ENCODE measurements around the gene SSTR3.
"Not testable (repeated sequence)": the region's sequence is repeated elsewhere in the genome, so short reads cannot be mapped to it uniquely, and the experiment has no call there.

Gene SSTR3

DNA sequence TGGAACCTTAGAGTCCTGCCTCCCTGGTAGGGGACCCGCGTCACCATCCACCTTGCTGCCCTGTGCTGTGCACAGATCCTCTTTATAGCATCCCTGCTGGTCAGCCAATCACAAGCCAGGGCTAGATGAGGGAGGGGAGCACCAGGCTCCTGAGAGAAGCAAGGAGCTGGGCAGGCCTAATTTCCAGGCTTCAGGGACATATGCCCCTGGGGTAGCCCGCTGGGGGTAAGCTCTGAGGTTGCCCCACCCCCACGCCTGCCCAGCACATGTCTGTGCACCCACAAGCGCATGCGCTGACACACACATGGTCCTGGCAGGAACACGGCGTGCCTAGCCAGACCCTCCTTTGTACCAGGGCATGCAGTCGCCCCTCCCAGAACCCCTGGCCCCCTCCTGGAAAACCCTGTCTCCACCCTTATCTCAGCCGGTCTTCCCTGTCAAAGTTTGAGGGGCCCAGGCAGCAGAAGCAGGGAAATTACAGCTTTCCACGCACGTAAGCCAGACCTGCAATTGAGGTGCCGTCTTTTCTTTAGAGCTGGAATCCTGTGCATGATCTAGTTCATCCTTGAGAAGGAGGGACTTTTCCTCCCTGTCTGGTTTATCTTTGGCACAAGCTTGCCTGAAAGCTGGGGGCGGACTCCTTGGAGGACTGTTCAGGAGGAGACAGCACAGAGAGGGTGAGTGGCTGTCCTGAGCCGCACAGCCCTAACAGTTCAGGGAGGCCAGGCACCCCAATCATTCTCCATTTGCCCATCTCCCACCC is 2.1 kb downstream of the SSTR3 start:
- no peak for DNase-seq (ENCODE audit: low spot score)

DNA sequence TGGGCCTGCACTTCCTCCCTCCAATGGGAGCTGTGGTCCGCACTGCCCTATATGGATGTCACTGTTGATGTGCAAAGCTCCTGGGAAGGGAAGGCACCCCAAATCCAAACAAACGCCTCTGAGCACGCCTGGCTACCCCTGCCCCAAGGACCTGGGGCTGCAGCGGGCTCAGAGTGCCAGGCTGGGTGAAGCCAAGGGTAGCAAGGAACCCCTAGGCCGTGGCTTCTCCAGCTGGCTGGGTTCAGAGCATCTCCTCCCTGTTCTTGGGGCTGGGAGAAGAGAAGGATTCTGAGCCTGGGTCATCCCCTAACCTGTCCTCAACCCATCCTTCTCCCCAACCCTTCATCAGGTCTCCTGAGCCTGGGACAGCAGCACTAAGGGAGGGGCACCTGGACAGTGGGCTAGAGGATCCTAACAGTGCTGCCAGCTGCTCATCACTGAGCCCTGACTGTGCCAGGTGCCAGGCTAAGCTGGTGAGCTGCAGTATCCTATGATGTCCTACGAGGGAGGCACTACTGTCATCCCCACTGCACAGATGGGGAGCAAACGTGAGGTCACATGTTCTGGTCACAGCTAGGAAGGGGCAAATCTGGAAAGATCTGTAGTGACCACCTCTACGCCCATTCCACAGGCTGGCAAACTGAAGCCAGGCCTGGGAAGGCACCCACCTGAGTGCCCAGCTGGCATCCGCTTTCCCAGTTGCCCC is 3.0 kb downstream of the SSTR3 start:
- no peak for DNase-seq (ENCODE audit: low spot score)

DNA sequence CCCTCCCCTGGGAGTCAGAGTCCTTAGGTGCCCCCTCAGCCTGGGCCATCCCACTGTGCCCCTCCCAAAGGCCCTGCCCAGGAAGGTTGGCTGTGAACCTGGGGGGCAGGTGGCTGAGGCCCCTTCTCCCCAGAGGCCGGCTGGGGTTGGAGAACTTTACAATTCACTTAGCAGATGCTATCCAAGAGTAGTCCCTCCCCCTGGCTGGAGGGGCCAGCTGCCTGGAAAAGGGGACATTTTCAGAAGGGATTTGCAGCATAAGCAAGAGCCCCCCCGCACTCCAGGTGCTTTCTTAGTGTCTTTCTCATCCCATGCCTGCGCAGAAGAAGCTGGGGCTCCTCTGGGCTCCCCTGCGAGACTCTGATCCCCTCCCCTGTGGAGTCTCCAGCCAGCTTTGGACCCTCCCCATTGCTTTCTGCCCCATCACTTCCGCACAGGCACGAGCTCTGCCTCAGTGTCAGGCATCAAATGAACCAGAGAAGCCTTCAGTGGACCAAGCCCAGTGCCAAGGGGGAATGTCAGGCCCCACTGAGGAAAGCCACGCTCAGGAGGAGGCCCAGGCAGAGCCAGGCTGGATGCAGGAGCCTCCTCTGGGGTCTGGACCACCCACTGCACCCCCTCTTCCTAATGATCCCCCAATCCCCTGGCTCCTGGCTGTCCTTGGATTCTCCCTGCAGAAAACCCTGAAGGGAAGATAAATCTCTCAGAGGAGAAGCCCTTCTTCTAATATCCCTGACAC is 3.7 kb downstream of the SSTR3 start:
- DNase-seq (ENCODE audit: low spot score) = no peak

DNA sequence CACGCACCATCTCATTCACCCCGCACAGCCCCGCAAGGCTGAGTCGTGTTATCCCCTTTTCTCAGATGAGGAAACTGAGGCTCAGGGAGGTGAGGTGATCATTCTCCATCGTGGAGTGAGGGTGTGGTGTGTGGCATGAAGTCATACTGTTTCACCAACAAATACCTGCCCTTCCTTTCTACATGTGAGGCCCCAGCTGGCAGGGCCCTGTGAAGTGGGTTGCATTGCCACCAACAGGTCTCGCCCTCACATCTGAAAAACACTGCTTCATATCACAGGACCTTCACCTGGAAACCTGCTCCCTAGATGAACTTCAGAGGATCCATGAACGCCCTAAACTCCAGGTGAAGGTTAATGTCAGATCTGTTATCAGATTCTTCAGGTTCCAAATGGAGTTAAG is 4.3 kb downstream of the SSTR3 start:
- DNase-seq (ENCODE audit: low spot score) = no peak

DNA sequence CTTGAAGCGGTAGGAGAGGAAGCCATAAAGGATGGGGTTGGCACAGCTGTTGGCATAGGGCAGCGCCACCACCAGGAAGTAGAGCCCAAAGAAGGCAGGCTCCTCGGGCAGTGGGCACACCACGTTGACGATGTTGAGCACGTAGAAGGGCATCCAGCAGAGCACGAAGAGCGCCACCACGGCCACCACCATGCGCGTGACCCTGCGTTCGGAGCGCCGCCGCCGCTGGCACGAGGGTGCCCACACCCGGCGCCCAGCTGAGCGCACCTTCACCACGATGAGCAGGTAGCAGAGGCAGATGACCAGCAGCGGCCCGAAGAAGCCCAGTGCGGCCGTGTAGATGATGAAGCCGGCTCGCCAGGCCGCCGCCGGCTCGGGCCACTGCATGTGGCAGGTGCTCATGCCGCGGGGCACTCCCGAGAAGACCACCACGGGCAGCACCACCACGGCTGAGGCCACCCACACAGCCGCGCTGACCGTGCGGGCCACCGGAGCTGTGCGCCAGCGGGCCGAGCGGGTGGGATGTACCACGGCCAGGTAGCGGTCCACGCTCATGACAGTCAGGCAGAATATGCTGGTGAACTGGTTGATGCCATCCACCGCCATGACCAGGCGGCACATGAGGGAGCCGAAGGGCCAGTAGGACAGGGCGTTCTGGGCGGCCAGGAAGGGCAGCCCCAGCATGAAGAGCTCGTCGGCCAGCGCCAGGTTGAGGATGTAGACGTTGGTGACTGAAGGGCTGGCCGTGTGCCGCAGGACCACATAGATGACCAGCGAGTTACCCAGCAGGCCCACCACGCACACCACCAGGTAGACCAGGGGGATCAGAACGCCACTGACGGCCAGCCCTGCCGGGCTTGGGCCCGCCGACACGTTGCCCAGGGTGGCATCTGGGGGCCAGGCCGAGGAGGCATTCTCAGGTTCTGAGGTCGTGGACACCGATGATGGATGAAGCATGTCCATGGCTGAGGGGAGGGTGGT is 5.1 kb downstream of the SSTR3 start:
- DNase-seq (ENCODE audit: low spot score) = no peak

DNA sequence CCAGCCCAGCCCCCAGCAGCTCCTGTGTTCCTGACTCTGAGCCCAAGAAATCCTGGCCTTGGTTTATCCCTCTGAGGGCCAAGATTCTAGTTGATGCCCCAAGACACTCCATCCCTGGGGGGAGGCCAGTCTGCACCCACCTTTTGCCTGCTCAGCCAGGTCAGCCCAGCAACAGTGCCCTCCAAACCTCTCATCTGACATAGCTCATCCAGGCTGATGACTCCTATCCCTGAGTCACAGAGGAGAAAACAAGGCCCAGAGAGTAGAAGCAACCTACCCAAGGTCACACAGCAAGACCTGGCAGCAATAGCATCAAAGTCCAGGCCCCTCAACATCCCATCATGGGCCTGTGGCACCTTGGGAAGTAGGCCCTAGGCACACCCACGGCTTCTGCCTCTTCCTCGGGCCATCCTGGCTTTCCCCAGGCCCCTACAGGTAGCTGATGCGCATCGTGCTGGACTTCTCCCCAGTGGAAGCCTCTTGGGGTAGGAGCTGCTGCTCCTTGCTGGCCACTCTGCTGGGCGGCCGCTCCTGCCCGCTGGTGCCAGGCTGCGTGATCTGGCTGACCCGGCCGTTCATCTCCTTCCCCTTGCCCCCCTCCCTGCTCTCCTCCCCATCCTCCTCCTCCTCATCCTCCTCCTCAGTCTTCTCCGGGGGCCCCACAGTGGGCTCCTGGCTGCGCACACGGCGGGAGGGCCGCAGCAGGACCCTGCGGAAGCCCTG is 6.0 kb downstream of the SSTR3 start:
- DNase-seq (ENCODE audit: low spot score) = no peak

DNA sequence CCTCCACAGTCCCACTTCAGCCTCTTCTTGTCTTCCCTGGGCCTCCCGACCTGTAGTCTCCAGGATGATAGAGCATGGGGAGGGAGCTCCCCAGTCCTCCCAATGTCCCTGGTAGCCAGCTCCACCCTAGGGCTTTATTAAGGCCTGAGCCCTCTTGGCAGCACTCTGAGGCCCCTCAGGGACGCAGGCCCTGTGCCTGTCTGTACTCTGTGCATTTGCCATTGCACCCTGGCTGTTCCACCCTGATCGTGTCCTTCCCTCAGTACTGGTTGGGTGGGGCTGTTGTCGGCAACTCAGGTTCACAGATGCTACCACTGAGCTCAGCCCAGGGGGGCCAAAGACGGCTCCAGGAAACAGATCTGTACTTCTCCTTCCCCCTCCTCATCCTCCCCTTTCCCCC is 7.2 kb downstream of the SSTR3 start:
- no peak for DNase-seq (ENCODE audit: low spot score)

DNA sequence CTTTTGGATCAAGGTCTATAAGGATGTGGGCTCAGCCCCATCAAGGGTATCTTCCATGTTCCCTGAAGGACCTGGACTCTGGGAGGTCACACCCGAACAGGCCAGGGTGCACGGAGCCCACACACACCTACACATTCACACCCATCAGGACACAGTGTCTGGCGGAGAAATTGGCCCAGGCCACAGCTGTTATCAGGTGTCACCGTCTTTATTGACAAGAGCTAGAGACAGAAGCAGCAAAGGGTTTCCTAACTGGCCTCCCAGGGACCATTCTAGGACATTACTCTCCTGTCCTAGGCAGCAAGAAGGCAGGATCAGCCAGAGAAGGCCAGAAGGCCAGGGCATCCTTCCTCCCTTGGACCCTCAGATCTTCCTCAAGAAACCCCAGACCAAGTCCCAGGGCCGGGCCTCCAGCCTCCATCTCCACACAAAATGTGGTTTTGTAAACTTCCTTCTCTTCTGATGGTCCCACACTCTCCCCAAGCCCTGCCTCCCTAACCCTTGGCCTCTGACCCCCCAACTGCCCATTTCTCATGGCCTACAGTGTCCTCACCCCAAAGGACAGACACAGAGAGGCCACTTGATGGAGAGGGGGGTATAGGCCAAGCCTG is 8.1 kb downstream of the SSTR3 start:
- no peak for DNase-seq (ENCODE audit: low spot score)

DNA sequence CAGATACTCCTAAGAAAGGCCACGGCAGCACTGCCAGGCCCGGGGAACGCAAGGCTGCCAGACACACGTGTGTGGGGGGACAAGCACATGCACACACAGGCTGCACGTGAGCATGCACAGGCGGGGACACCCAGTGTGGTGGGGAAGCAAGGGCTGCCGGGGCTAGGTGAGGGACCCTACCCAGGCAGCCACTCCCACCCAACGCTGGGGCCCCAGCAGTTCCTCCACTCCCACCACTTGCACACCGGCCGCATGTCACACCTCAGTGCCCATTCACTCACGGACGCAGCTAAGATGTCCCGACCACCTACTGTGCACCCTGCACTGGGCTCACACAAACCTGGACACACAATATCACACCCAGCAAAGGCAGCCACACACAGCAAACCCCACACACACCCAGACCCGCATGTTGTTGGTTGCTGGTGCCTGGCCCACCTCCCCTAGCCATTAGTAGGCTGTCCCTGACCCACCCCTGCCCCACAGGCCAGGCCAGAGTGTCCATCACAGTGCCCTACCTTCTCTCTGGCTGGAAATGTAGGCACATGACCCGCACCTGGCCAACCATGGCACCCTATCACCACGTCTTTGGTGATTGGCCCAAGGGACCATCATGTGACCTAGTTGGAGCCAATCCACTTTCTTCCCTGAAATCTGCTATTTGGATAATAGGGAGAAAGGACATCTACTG is 8.8 kb downstream of the SSTR3 start:
- DNase-seq (ENCODE audit: low spot score) = no peak

DNA sequence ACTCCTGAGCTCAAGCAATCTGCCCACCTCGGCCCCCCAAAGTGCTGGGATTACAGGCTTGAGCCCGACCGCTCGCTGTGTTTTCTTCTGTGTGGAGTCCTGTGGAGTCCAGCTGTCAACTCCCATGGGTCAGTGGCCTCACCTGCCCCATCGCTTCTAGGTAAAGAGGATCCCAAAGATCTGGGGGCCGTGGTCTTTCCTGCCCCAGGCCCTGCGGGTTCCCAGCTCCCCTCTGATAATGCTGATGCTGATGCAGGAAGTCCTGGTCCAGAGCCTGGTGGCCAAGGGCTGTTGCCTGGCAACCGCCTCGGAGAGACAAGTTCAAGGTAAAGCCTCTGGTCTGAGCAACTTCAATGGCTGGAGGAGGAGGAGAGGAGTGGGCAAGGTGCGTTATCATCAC is 9.6 kb downstream of the SSTR3 start:
- no peak for DNase-seq (ENCODE audit: low spot score)

DNA sequence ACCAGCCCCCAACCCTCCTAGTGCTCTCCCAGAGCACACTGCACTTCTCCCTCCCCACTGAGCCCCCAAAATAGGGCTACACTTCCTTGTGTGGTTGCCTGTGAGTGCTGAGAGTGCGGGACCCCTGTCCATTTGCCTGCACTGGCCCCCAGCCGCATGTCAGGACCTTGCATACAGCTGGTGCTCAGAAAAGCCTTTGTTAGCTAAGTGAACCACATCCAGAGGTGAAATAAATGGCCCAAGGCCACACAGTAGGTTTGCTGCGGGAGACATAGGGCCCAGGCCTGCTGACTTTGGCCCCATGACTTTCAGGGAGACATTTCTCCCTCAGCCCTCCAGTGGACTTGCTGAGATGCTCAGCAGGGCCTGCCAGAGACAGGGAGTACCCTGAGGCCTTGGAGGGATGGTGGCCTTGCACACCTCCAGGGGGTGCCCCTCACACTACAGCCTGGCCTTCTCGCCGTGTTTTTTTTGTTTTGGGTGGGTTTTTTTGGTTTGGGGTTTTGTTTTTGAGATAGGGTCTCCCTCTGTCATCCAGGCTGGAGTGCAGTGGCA is 10.2 kb downstream of the SSTR3 start:
- DNase-seq (ENCODE audit: low spot score) = no peak

DNA sequence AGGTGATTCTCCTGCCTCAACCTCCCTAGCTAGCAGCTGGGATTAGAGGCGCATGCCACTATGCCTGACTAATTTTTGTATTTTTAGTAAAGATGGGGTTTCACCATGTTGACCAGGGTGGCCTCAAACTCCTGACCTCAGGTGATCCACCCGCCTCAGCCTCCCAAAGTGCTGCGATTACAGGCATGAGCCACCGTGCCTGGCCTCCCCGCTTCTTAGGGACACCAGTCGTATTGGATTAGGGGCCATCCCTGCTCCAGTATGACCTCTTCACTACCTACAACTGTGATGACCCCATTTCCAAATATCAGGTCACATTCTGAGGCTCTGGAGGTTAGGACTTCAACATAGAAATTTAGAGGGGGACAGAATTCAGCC is 10.8 kb downstream of the SSTR3 start:
- DNase-seq (ENCODE audit: low spot score) = not testable (repeated sequence)

DNA sequence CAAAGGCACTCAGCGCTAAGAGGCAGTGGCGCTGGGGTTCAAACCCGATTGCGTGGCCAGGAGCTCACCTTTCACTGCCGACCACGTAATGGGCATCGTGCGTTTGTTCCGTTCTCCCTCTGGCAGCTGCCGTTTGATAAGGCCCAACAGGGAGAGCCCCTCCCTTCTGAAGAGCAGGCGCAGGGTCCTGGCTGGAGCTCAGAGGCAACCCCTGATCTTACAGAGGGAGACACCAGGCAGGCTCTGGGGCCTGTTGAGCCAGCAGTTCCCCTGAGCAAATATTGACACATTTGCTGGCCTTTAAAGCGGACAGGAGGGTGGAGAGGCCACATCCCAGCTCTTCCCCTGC is 12.5 kb downstream of the SSTR3 start:
- no peak for DNase-seq (ENCODE audit: low spot score)

DNA sequence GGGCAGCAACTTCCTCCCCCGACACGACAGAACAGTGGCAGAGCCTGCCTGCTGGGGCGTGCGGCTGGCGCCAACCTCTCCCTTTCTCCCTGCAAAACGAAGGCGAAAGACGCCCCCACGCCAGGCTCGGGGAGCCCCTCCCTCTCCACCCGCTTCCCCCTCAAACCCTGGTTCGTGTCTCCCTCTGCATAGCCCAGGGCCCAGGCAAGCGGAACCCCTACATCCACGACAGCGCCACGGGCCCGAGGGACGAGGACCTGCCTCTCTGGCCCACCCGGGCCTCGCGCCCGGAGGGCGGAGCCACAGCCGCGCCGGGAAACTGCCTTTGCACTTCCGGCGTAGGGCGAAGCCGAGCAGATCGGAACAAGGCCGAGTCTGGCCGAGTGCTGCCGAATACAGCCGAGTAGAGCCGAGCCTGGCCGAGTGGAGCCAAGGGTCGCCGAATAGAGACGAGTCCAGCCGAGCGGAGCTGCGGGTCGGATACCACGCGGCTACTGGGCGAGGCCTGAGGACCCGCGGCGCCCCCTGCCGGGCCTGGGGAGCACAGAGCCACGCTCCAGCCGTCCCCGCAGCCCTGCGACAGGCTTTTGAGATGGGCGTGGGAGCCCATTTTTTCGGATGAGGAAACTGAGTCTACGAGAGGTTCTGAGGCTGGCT is 13.0 kb downstream of the SSTR3 start:
- peak; percentile 99 for DNase-seq (ENCODE audit: low spot score)

DNA sequence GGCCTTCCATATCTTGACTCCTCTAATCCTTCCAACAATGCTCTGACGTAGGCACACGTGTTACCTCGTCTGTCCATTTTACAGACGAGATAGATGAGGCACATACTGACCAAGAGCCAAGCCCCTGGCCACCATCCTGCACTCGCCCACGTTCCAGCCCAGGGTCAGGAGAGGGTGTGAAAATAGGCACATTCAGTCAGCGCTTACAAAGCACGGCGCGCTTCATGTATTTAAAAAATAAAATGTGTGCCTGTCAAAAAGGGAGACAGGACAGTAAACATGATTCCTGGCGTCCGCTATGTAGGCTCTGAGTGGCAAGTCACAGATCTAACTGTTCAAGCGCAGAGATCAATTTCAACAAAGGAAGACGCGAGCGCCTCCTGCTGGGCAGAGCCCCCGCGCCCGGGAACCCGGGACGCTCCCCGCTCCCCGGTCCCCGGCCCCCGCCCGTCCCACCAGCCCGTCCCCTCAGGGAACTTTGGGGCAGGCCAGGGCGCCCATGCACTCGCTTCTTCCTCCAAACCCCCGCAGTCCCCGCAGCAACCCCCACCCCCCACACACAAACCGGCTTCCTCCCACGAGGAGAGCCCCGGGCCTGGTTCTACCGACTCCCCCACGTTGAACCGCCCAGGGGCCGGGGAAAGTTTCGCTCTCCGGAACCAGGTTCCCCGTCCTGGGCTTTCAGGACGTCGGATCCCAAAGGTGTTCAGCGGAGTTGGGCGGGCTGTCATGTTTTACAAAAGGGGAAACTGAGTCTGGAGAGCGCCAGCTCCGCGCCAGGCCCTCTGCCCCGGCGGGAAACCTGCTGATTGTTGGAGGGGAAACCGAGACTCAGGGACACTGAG is 13.8 kb downstream of the SSTR3 start:
- peak; percentile 91 for DNase-seq (ENCODE audit: low spot score)

DNA sequence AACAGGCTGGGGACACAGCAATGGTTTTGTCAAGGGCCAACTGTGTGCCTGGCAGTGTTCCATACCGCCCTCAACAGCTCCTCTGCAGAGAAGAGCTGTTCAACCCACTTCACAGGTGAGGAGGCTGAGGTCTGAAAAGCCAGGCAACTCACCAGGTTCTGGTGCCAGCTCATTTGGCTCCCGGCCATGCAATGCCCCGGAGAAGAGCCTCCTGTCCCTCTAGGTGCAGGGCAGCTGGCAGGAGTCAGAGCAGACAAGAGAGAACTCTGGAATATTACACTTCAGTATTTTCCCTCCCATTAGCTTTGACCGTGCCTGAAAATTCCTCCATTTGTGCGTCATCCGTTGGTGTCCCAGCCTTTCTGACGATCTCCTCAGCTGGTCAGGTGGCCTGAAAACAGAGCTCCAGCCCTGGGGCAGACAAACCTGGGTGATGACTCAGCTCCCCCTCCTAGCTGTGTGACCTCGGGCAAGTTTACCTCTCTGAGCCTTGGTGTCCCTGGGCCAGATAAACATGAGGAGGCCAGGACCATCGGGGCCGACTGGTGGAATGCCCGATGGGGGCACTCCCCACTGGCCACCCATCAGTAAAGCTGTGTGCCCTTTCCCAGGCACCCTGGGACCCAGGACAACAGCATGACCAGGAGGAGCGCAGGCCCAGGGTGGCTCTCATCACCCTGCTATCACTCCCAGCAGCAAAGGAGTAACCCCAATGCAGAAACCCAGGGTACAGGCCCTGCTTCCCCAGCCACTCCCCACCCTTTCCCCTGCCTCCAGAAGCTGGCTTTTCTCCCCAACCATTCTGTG is 14.6 kb downstream of the SSTR3 start:
- DNase-seq (ENCODE audit: low spot score) = no peak

All from CD4-positive, alpha-beta T cell treated with Interleukin-15 for 4 hours (primary cell).